Neuron (in vitro differentiated cells): ENCODE data around the gene PARD3.

Experiments
- H2AFZ ChIP-seq: one replicate; pipeline ENCODE4 v1.6.1; 2013; ENCODE audit warnings: low read depth, mild to moderate bottlenecking, inconsistent platforms, low read length, moderate library complexity
- H3K27me3 ChIP-seq: one replicate; pipeline ENCODE4 v1.6.1; 2013; ENCODE audit warnings: low read length; ENCODE audit not compliant: insufficient read depth
- H3K36me3 ChIP-seq: one replicate; pipeline ENCODE4 v1.6.1; 2013; ENCODE audit warnings: low read length; ENCODE audit not compliant: insufficient read depth
- H3K4me1 ChIP-seq: one replicate; pipeline ENCODE4 v1.6.1; 2013; ENCODE audit warnings: low read length; ENCODE audit not compliant: insufficient read depth
- H3K4me3 ChIP-seq: 2 replicates; pipeline ENCODE4 v1.5.1; 2013; ENCODE audit warnings: mild to moderate bottlenecking, low read length, moderate library complexity
- H3K9me3 ChIP-seq: one replicate; pipeline ENCODE4 v1.6.1; 2013; ENCODE audit warnings: low read length

Gene PARD3

DNA sequence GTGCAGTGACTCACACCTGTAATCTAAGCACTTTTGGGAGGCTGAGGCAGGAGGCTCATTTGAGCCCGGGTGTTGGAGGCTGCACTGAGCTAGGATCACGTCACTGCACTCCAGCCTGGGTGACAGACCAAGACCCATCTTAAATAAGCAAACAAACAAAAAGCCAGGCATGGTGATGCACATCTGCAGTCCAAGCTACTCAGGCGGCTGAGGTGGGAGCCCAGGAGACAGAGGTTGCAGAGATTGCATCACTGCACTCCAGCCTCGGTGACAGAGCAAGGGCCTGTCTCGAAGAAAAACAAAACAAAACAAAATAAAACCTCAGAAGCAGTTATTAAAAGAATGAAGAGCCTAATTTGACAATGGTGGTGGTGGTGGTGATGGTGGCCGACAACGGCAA is 132.5 kb downstream of the PARD3 start:
- no peak overlapping the region for H2AFZ ChIP-seq
- H3K4me3 ChIP-seq: no peak overlapping the region
- no peaks in the 10 kb centered on the region for H3K27me3 ChIP-seq
- no peaks in the 10 kb centered on the region for H3K9me3 ChIP-seq
- no peaks in the 10 kb centered on the region for H3K4me1 ChIP-seq
- no peaks in the 10 kb centered on the region for H3K36me3 ChIP-seq

DNA sequence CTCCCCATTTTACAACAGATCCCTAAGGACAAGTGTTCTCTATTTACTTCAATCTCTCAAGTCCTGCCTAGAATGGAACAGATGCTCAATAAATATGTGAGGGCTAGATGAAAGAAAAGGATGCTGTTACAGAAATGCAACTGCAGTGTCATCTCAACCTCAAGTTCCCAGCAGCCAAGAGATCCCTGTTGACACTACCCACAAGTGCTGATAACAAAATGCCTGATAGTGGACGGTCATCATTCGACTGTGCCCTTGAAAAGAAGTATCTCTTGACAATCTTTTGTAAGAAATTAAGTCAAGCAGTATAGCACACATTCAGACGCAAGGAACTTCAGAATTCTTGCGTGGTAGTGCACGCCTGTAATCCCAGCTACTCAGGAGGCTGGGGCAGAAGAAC is 133.2 kb downstream of the PARD3 start:
- no peaks in the 10 kb centered on the region for H3K9me3 ChIP-seq
- no peak overlapping the region for H3K4me3 ChIP-seq
- no peak overlapping the region for H2AFZ ChIP-seq
- no peaks in the 10 kb centered on the region for H3K4me1 ChIP-seq
- H3K27me3 ChIP-seq: no peaks in the 10 kb centered on the region
- no peaks in the 10 kb centered on the region for H3K36me3 ChIP-seq

DNA sequence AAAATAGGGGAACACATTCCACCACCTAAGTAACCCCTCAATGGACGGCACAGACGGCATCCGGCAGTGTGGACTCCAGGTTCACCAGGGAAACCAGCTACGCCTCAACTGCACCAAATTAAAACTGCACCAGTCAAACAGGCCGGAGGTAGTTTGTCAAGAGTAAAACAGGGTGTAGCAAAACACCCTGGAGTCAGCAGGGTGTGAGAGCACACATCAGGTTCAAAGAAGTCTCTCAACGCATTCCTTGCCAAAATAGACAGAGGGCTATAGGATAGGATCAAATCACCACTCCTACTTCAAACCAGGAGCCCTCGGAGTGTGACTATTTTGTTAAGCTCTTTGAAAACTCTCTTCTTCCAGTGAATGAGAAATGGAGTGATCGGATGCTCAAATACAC is 135.9 kb downstream of the PARD3 start:
- Histone ChIP-seq H2AFZ (no peak overlapping the region), H3K9me3 (no peaks in the 10 kb centered on the region)

DNA sequence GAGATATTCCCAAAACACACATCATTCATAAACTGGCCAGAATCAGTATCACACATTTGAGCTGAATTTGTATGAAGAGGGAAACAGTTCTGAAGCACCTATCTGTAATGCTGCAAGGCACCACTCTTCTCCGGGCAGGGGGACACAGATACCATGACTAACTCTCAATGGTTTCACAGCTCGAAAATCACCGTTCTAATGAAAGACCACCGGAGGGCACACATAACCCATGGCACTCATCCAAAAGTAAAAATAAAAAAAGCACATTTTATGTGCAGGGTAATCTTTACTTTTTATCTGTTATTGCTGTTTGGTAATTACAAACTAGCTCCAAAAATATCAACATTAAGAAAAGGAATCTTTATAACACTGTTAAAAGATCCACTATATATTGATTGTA is 137.5 kb downstream of the PARD3 start:
- no peaks in the 10 kb centered on the region for H3K4me1 ChIP-seq
- no peaks in the 10 kb centered on the region for H3K27me3 ChIP-seq
- H3K4me3 ChIP-seq: no peak overlapping the region
- H3K36me3 ChIP-seq: no peaks in the 10 kb centered on the region
- H2AFZ ChIP-seq: no peak overlapping the region
- H3K9me3 ChIP-seq: no peaks in the 10 kb centered on the region

More for the DNA sequence above, 135.9 kb downstream of the PARD3 start:
- Histone ChIP-seq H3K27me3 (no peaks in the 10 kb centered on the region), H3K4me3 (no peak overlapping the region), H3K4me1 (no peaks in the 10 kb centered on the region), H3K36me3 (no peaks in the 10 kb centered on the region)

DNA sequence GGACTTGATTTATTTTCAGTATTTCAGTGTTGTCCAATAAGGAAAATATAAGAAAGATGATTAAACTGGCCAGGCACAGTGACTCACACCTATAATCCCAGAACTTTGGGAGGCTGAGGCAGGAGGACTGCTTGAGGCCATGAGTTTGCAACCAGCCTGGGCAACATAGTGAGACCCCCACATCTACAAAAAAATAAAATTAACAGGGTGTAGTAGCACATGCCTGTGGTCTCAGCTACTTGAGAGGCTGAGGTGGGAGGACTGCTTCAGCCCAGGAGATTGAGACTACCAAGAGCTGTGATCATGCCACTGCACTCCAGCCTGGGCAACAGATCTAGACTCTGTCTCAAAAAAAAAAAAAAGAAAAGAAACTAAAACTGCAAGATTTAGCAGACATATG is 138.0 kb downstream of the PARD3 start:
- no peak overlapping the region for H3K4me3 ChIP-seq
- no peaks in the 10 kb centered on the region for H3K4me1 ChIP-seq
- H3K36me3 ChIP-seq: no peaks in the 10 kb centered on the region
- H3K27me3 ChIP-seq: no peaks in the 10 kb centered on the region
- H2AFZ ChIP-seq: no peak overlapping the region
- H3K9me3 ChIP-seq: no peaks in the 10 kb centered on the region

DNA sequence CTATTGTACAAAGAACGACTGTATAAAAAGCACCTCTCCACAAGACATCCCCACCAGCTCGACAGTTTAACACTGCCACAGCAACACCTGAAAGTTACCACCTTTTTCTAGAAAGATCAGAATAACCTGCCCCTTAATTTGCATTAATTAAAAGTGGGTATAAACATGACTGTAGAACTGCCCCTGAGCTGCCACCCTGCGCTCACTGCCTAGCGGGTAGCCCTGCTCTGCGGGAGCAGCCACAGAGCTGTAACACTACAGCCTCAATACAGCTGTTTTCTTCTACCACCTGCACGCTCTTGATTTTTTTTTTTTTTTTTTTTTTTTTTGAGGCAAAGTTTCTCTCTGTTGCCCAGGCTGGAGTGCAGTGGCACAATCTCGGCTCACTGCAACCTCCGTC is 140.9 kb downstream of the PARD3 start:
- H2AFZ ChIP-seq: no peak overlapping the region
- no peaks in the 10 kb centered on the region for H3K27me3 ChIP-seq
- H3K36me3 ChIP-seq: no peaks in the 10 kb centered on the region
- H3K4me1 ChIP-seq: no peaks in the 10 kb centered on the region
- H3K4me3 ChIP-seq: no peak overlapping the region
- no peaks in the 10 kb centered on the region for H3K9me3 ChIP-seq

DNA sequence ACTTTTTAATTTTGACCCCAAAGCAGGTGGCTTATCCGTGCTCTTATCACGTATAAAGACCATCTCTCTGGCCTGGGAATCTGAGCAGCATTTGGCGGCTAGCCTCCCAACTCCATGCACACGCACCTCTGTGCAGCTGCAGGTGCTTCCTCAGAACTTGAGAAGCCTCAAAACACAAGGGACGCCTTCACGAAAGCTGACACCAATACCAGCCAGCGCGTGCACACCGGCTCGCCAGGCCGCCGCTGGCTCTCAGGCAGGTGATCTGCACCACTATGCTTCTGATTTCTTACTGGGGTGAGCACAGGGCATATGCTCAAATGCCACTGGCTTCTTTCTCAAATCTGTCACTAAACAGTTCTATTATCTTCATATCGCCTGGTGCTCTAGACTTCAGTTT is 145.0 kb downstream of the PARD3 start:
- no peaks in the 10 kb centered on the region for H3K9me3 ChIP-seq
- no peaks in the 10 kb centered on the region for H3K4me1 ChIP-seq
- no peaks in the 10 kb centered on the region for H3K27me3 ChIP-seq
- no peak overlapping the region for H2AFZ ChIP-seq
- no peaks in the 10 kb centered on the region for H3K36me3 ChIP-seq
- H3K4me3 ChIP-seq: no peak overlapping the region

DNA sequence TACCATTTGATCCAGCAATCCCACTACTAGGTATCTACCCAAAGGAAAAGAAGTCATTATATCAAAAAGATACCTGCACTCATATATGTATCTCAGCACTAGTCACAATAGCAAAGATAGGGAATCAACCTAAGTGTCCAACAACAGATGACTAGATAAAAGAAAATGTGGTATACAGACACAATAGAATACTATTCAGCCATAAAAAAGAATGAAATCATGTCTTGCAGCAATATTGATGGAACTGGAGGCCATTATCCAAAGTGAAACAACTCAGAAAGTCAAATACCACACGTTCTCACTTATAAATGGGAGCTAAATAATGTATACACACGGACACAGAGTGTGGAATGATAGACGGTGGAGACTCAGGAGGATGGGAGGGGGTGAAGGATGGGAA is 146.0 kb downstream of the PARD3 start:
- Histone ChIP-seq H3K27me3 (no peaks in the 10 kb centered on the region), H3K4me3 (no peak overlapping the region), H3K9me3 (no peaks in the 10 kb centered on the region), H3K4me1 (no peaks in the 10 kb centered on the region), H2AFZ (no peak overlapping the region), H3K36me3 (no peaks in the 10 kb centered on the region)

DNA sequence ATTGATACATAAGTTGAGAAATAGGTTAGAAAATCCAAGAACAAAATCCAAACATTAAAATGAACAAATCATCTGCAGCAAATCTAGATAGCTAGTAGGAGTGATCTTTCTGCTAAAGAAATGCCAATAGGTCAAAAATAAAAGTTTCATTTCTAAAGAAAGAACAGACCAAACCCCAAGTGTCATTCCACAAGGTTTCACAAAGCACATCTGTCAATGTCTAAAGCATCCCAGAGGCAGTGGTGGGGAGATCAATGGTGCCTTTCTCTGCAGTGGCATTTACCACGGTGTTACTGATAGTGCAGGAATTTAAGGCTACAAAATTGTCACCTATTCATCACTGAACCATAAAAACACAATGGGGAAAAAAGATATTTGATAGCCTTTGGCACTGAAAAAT is 147.9 kb downstream of the PARD3 start:
- Histone ChIP-seq H3K4me1 (no peaks in the 10 kb centered on the region), H3K36me3 (no peaks in the 10 kb centered on the region), H2AFZ (no peak overlapping the region), H3K9me3 (no peaks in the 10 kb centered on the region), H3K27me3 (no peaks in the 10 kb centered on the region), H3K4me3 (no peak overlapping the region)

DNA sequence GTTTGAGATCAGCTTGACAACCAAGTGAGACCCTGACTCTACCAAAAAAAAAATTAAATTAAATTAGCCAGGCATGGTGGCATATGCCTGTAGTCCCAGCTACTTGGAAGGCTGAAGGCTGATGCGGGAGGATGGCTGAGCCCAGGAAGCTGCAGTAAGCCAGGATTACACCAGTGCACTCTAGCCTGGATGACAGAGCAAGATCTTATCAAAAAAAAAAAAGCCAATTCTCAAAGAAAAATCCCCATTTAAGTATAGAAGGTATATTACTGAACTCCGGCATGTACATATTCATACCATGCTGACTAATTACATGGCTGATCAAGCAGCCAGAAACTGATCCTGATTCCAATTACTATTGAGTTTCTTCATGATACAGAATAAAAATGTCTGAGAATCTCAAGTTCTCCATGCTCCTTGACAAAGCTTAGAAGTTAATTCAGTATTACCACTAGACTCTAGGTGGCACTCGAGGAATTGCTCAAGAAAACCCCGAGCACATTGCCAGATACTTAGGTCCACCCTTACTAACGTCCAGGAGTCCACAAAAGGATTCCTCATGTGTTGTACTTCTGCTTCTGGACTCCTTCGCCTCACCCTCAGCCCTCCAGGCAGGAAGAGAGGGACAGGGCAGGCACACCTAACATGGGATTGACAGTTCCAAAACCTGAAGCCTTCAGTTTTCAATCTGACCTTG is 148.9 kb downstream of the PARD3 start:
- no peaks in the 10 kb centered on the region for H3K27me3 ChIP-seq
- no peak overlapping the region for H2AFZ ChIP-seq

DNA sequence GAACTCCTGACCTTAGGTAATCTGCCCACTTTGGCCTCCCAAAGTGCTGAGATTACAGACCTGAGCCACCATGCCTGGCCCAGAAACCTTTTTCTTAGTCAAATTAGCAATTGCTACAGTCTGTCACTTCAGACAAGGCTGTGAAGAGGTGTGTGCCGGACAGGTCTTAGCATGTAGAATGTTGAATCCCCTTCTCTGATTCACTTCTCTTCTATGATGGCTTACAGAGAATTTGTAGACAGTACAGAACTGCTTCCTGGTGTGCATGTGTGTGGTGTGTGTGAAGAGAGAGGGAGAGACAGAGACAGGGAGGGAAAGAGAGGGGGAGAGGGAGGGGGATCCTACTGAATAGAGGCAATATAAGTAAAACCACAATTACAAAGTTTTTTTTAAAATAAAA is 150.4 kb downstream of the PARD3 start:
- Histone ChIP-seq H2AFZ (no peak overlapping the region), H3K4me3 (no peak overlapping the region), H3K4me1 (no peaks in the 10 kb centered on the region), H3K9me3 (no peaks in the 10 kb centered on the region), H3K27me3 (no peaks in the 10 kb centered on the region), H3K36me3 (no peaks in the 10 kb centered on the region)

More for the DNA sequence above, 148.9 kb downstream of the PARD3 start:
- Histone ChIP-seq H3K36me3 (no peaks in the 10 kb centered on the region), H3K9me3 (no peaks in the 10 kb centered on the region), H3K4me1 (no peaks in the 10 kb centered on the region), H3K4me3 (no peak overlapping the region)

DNA sequence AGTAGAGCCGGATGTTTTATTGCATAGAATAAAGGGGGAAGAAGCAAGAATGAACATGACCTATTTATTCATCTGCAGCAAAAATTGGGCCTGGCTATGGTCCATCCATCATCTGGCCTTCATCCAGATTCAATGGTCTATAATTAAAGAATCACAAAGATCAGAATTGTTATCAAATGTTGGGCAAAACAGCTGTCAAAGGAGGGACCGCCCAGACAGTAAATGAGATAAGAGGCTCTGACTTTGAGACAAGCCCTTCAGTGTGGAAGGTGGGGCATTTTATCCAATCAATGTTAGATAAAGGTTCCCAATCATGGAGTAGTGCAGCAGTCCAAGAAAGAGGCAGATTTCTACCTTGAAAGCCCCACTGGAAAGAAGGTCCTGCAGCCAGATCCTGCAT is 153.5 kb downstream of the PARD3 start:
- H3K36me3 ChIP-seq: no peaks in the 10 kb centered on the region
- H3K4me1 ChIP-seq: peaks cover 2% of the 10 kb centered on the region
- no peak overlapping the region for H3K4me3 ChIP-seq
- H3K27me3 ChIP-seq: no peaks in the 10 kb centered on the region
- H3K9me3 ChIP-seq: no peaks in the 10 kb centered on the region
- no peak overlapping the region for H2AFZ ChIP-seq

DNA sequence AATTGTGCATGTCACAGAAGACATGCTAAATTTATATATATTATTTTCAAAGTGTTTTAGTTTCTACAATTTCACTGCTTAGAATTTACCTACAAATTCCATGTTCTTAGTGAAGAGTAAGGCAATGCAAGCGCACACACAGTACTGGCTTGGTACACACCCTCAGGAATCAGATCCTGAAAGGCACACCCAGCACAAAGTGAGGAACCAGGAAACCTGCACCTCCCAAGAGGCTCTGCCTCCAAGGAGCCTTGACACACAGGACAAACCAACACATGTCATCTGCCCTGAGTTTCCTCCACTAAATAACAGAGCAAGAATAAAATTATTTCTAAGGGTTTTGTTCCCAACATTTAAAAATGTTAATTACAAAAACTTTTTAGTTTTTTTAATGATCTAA is 156.2 kb downstream of the PARD3 start:
- Histone ChIP-seq H3K4me3 (no peak overlapping the region), H3K36me3 (no peaks in the 10 kb centered on the region), H3K4me1 (peaks cover 8% of the 10 kb centered on the region), H3K27me3 (no peaks in the 10 kb centered on the region), H2AFZ (no peak overlapping the region), H3K9me3 (no peaks in the 10 kb centered on the region)

DNA sequence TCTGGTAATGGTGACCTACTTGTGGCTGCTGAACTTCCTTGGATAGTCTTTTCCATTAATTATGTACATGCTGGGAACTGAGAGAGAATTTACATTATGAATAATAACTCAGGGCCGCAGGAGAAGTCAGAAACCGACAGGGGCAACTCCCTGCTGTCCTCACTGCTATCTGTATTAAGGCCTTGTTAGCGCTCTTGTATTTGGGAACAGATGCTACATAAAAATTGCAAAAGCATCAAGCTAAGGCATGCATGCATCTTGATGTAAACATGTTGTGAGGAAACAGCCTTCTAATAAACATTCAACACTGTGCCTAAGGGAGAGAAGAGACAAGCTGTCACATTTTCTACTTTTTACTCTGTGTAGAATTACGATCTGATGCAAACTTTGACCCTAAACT is 158.4 kb downstream of the PARD3 start:
- H3K36me3 ChIP-seq: no peaks in the 10 kb centered on the region
- no peaks in the 10 kb centered on the region for H3K27me3 ChIP-seq
- peaks cover 24% of the 10 kb centered on the region for H3K4me1 ChIP-seq
- no peaks in the 10 kb centered on the region for H3K9me3 ChIP-seq
- no peak overlapping the region for H3K4me3 ChIP-seq
- no peak overlapping the region for H2AFZ ChIP-seq
